Esophagus squamous epithelium (tissue), 4 donors: ENCODE data around the gene TF.

Experiments
- POLR2A ChIP-seq, 4 donors: fragments of 450-650 bp; IDR thresholded peaks; one replicate each; pipeline ENCODE4 v1.6.1; 2017; ENCODE audit warnings: antibody characterized with exemption in 4 of 4, mild to moderate bottlenecking in 4 of 4, moderate library complexity in 3 of 4
- TF ChIP-seq, protein P1 (sequence below), 6 experiments: fragments of 450-650 bp in 4 of 6; fragments of 200-600 bp in 2 of 6; sonication (generic) in 2 of 6; IDR thresholded peaks; one replicate each; pipeline ENCODE4 v1.5.1; 2016 to 2019; ENCODE audit warnings: antibody characterized with exemption in 6 of 6, mild to moderate bottlenecking in 4 of 6, moderate library complexity in 4 of 6

DNA sequence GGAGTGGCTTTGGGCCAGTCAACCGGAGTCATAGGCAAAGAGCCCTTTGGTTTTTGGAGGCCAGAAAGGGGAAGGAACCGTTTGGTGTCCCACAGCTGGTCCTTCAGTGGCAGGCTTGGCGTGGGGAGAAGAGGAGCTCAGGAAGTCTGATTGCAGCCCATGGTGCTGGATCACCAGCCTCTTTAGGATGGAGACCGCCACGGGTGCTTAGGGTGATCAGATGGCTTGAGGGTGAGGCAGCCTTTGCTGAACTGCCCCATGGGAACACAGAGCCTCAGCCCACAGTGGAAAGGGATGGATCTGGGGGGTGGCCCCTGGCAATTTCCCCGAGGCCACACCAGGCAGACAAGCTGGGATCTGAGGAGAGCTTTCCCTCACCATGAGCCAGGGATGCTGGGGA is 45.8 kb upstream of the TF start:
- no peak for TF ChIP-seq POLR2A (IDR thresholded peaks at IDR 0.05)
- TF ChIP-seq, protein P1, sequence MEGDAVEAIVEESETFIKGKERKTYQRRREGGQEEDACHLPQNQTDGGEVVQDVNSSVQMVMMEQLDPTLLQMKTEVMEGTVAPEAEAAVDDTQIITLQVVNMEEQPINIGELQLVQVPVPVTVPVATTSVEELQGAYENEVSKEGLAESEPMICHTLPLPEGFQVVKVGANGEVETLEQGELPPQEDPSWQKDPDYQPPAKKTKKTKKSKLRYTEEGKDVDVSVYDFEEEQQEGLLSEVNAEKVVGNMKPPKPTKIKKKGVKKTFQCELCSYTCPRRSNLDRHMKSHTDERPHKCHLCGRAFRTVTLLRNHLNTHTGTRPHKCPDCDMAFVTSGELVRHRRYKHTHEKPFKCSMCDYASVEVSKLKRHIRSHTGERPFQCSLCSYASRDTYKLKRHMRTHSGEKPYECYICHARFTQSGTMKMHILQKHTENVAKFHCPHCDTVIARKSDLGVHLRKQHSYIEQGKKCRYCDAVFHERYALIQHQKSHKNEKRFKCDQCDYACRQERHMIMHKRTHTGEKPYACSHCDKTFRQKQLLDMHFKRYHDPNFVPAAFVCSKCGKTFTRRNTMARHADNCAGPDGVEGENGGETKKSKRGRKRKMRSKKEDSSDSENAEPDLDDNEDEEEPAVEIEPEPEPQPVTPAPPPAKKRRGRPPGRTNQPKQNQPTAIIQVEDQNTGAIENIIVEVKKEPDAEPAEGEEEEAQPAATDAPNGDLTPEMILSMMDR (IDR thresholded peaks at IDR 0.05) = no peak
